Measurements from ENCODE around the gene ANKRD24.
A peak's percentile ranks its signal among the peaks of the same experiment; 100 is the strongest.
"Not testable (repeated sequence)": the region's sequence is repeated elsewhere in the genome, so short reads cannot be mapped to it uniquely, and the experiment has no call there.

ANKRD24 gene

DNA sequence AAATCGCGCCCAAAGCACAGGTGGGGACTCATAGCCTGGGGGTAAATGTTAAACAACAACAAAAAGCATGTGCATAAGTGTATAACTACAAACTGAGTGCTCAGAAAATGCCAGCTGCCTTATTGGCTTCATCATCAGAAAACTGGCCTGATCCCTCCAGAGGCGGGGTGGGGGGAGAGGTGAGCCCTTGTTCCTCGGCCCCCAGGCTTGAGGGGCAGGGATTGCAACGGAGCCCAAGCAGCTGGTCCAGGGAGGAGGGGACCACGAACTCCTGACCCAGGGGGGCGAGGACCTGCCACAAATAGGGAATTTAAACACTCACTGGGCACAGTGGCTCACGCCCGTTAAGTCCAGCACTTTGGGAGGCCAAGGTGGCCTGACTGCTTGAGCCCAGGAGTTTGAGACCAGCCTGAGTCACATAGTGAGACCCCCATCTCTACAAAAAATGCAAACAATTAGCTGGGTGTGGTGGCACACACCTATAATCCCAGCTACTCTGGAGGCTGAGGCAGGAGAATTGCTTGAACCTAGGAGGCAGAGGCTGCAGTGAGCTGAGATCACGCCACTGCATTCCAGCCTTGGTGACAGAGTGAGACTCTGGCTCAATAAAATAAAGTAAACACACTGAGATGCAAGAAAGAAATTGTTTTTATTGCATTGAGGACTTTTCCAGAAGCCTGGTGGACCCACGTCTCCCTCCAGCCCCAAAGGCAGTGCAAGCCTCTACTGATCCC is 8.8 kb upstream of the ANKRD24 start:
- no peak for DNase-seq (ENCODE audit: low read depth in 2 of 2)

DNA sequence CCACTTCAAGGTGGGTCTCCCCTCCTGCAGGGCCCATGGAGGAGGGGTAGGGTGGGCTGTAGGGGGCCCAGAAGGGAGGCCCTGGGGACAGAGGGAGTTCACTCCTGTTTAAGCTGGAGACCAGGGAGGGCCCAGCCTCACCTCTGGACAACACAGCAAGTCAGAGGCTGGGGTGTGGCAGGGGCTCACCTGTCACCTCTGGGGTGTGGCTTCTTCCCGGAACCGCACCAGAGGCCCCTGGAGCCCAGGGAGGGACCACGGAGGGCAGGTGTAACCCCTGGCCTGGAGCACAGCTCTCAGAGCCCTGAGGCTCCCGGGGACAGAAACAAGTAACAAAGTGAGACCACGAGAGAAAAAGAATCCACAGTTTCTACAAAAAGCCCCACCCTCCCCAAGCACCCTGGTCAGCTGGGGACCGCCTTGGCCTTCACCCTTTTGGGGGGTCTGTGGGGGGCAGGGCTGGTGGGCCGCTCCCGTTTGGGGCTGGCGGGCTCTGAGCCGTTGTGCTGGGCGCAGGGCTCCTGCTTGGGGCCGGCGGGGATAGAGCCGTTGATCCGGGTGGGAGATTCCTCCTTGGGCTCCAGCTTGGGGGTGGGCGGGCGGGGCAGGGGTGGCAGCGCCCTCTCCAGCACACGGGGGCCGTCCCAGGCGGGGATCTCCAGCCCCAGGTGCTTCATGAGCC is 8.1 kb upstream of the ANKRD24 start:
- no peak for DNase-seq (ENCODE audit: low read depth in 2 of 2)

DNA sequence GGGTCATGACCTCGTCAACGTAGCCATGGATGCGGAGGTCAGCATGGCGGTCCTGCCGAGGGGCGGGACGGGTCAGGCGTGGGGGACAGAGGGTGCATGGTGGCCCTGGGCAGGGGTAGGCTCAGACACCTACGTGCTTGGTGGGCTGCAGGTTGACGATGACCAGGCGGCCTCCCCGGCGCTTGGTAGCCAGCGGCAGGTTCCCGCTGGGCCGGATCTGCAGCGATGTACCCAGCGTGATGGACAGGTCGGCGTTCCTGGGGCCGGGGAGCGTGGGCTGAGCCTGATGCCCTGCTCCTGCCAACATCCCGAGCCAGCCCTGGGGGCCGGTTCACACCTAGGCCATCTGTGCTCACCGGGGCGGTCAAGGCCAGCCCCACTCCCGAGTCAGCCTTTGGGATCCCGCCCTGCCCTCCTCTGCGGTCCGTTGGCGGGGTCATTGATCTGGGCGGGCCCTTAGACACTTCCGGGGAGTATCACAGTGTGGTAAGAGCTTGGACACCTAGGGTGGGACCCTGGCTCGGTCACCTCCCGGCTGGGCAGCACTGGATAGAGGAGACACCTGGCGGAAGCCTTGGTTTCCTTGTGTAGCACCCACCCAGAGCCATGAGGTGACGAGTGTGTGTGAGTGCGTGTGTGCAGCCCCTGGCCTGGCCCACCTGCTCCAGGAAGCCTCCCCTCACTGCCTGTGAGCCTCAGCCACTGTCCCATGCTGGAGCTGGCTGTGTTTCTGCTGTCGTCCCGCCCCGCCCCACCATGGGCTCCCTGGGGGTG is 7.4 kb upstream of the ANKRD24 start:
- no peak for DNase-seq (ENCODE audit: low read depth in 2 of 2)

DNA sequence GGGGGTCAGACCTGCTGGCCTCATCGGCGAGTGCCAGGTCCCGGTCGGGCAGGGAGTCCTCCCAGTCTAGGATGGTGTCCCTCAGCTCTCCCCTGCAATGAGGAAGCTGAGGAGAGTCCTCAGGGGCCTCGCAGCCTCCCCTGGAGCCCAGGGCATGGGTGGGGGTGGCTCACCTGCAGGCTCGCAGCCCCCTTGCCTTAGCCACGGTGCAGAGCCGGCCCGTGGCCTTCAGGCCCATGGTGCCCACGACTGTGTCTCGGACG is 6.9 kb upstream of the ANKRD24 start:
- no peak for DNase-seq (ENCODE audit: low read depth in 2 of 2)

DNA sequence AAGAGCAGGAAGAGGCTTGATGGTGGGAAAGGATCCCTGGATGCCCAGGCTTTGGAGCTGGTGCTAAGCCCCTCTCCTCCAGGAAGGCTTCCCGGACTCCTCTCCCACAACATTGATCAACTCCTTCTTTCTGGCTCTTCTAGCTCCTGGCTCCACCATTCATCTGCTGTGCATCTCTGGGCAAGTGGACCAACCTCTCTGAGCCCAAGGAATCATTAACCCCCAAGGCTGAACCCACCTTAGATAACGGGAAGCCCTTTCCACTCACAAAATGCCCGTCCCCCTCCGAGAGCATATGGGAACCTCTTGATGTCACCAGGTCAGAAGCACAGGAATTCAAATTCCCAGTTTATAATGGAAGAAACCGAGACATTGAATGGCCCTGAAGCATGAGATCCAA is 5.3 kb upstream of the ANKRD24 start:
- DNase-seq (ENCODE audit: low read depth in 2 of 2), result no peak

DNA sequence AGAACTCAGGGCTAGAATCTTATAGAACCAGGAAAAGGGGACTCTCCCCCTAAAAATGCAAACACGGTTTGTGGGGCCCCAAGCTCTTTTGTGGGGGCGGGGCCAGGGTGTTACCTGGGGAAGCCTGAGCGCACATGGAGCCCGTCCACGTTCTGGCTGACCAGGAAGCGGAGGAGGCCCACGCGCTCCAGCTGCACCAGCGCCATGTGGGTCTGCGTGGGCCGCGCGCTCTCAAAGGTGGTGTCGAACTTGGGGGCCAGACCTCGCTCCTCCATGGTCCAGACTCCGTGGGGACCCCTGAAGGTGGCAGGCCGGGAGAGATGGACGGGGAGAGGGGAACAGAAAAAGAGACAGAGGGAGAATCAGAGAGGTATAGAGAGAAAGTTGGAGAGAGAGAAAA is 3.5 kb upstream of the ANKRD24 start:
- DNase-seq (ENCODE audit: low read depth in 2 of 2), result no peak

DNA sequence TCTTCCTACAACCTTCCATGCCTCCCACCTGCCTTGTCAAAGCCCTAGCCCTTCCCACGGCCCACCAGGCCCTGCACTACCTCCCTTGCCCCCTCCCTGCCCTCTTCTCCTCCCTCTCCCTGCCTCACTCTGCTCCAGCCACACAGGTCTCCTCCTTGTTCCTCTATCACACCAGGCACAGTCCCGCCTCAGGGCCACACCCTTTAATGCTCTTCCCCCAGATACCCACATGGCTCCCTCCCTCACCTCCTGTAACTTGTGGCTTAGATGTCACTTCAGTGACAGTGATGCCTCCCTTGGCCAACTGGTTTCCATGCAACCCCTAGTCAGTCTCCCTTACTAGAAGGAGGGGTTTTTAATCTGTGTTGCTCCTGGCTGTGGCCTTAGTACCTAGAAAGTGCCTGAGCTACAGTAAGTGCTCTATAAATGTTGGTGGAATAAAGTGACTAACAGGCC is 1.4 kb upstream of the ANKRD24 start:
- no peak for DNase-seq (ENCODE audit: low read depth in 2 of 2)

DNA sequence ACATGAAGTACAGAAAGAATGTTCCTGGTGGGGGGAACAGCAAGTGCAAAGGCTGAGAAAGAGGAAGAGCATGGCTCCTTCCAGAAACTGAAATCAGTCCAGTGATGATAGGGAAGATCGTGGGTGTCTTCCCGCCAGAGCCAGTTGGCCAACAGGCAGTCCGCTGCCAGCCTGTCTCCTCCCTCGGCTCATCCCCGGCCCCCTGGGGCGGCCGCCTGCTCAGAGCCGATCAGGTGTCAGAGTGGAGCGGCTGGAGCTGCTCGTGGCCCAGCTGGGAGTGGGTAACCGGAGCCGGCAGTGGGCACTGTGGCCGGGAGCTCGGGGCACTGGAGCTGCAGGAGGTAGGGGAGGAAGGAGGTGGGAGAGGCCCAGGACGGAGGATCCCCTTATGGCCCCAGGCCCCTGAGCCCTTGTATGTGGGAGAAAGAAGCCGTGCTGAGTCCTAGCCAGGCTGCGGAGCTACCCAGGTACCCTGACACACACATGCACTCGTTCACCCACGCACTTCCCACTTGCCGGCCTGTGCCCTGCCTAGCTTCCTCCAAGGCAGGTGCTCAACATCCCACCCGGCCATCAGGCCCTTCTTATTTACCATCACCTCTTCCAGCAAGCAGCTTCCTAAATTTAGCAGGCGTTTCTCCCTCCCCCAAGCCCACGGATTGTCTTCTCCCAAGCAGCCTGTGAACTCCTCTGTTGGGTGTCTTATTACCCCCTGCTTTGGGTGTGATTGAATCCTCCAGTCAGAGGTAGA is 1.7 kb downstream of the ANKRD24 start:
- no peak for DNase-seq (ENCODE audit: low read depth in 2 of 2)

DNA sequence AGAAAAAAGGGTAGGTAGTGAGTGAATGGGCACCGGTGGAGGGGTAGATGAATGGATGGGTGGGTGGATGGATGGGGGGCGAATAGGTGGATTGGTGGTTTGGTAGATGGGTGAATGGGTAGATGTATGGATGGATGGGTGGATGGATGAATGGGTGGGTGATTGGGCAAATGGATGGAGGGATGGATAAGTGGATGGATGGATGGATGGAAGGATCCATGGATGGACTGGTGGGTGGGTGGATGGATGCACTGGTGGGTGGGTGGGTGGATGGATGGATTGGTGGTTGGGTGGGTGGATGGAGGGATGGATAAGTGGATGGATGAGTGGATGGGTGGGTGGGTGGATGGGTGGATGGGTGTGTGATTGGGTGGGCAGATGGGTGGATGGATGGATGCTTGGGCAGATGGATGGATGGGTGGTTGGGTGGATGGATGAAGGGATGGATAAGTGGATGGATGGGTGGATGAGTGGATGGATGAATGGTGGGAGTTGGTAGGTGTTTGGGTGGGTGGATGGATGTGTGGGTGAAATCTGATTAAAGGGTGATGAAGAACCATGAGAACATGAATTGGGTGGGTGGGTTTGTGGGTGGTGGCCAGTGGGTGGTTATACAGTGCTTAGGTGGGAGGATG is 2.3 kb downstream of the ANKRD24 start:
- DNase-seq (ENCODE audit: low read depth in 2 of 2), result no peak

DNA sequence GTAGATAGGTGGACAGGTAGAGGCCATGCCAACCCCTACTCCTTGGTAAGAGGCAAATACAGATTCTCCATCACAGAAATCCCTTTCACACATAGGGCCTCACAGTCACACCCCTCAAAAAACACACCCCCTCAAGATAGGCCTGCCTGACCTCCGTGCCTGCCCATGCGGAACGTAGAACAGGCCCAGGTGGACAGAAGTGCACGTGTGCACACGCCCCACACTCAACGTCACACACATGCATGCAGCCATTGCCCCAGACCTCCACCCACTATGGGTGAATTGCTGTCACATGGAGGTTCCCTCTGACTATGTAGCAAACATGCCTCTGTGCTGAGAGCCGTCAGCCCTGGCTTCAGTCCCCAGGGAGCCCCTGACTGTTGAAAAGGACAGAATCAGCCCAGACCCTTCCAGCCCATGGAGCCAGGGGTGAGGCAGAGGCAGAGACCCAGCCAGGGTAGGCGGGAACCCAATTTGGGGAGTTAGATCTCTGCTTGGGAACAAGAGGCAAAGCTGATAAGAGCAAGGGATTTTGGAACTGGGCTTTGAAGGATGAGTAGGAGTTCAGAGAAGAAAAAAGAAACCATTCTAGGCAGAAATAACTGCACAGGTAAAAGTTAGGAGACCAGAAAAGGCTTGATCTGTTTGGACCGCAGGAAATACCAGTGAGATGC is 3.1 kb downstream of the ANKRD24 start:
- no peak for DNase-seq (ENCODE audit: low read depth in 2 of 2)

DNA sequence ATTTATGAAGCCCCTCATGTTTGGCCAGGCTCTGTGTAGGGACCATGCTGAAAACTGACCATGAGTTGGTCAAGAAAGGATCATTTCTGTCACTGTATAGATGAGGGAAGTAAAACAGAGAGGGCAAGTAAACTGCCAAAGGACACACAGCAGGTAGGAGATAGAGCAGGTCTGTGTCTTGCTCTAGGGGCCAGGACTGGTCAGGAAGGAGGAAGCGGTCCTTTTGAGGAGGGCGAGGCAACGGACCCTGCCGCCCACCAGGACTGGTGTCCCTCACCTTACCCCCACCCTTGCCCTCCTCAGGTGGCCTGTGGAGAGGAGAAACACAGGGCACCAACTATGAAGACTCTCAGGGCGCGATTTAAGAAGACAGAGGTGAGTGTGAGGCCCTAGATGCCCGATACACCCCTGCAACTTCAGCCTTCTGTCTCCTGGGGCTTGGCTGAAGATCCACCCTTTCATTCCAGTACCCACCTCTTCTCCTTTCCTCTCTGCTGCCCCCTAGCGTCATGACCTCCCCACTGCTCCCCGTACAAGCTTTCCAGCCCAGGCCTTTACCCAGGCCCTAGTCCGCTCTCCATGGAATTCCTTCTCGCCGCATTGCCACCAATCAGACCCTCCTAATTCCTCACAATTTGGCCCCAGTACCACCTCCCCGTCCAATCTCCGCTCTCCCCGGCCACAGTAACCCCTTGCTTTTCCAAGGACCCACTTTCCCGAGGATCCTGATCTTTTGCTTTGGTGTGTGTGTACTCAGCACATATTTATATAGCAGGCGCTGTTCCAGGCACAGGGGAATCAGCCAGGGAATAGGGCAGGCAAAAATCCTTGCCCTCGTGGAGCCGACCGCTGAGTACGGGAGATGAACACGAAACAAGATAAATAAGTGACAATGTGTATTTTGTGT is 3.9 kb downstream of the ANKRD24 start:
- DNase-seq (ENCODE audit: low read depth in 2 of 2), result peak; percentile 68 to 81

DNA sequence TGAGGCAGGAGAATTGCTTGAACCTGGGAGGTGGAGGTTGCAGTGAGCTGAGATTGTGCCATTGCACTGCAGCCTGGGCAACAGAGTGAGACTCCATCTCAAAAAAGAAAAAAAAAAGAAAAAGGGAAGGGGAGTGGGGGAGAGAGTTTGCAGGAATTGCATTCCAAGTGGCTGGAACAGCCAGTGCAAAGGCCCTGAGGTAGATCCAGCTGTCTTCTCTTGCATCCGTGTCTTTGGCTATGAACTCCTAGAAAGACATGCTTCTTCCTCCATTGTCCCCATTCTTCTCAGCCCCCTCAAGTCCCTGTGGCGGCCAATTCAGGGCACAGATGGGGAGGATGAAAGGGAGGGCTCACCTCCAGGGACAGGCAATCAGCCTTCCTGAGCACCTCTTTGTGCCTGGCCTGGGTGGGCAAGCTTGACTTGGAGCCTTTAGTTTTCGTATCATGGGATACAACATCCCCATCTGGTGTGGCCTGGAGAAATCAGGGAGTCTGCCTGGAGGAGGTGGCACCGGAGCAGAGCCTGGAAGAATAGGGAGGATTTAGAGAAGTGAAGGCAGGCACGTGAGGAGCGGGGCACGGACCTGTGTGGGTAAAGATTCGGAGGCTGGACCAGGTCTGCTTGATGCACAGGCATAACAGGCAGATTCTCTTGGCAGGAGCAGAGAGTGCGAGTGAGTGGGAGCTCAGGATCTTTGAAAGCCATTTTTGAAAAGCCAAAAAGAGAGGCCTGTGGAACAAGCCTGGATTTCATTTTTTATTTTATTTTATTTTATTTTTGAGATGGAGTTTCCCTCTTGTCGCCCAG is 5.0 kb downstream of the ANKRD24 start:
- no peak for DNase-seq (ENCODE audit: low read depth in 2 of 2)

DNA sequence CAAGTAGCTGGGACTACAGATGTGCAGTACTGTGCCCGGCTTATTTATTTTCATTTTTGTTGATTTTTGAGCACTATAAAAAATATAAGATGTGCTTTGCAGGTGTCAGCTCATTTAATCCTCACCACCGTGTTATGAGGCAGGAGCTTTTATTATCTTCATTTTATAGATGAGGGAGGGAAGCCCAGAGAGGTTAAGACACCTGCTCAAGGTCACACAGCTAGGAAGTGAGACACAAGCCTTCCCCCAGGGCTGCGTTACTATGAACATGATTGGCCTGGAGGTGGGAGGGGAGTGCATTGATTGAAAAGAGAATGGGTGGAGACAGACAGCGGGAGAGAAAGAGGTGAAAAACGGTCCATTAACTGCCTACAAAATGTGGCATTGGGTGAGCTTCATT is 7.2 kb downstream of the ANKRD24 start:
- DNase-seq (ENCODE audit: low read depth in 2 of 2), result no peak

DNA sequence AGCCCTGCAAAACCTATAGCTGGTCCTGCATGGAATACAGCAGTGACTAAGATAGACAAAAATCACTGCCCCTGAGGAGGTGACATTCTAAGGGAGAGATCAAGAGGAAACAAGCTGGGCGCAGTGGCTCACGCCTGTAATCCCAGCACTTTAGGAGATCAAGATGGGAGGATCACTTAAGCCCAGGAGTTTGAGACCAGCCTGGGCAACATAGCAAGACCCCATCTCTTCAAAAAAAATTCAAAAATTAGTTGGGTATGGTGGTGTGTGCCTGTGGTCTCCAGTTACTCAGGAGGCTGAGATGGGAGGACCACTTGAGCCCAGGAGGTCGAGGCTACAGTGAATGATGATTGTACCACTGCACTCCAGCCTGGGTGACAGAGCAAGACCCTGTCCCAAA is 10.0 kb downstream of the ANKRD24 start:
- not testable (repeated sequence) for DNase-seq (ENCODE audit: low read depth in 2 of 2)

DNA sequence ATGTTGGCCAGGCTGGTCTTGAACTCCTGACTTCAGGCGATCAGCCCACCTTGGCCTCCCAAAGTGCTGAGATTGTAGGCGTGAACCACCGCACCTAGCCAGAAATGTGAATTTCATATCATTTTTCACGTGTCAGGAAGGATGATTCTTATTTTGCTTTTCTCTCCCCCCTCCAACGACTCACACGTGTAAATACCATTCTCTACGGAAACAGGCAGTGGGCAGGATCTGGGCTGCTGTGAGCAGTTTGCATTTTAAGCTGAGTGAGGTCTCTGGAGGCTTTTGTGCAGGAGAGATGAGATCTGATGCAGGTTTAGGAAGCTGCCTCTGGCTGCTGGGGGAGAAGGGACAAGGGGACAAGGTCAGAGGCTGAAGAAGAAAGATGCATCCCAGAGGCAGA is 11.9 kb downstream of the ANKRD24 start:
- DNase-seq (ENCODE audit: low read depth in 2 of 2), result no peak

DNA sequence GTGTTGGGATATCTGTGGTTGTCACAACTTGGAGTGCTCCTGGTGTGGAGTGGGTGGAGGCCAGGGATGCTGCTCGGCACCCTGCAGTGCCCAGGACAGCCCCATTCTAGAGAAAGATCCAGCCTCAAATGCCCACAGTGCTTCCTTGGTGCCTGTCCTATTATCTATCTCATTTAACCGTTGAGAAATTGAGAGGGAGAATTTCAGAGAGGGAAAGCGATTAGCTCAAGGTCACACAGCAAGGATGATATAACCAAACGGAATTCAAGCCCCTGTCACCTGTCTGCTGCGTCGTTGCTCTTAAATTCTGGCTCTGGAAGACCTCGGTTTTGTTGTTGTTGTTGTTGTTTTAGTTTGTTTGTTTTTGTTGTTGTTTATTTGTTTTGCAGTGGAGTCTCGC is 13.5 kb downstream of the ANKRD24 start:
- DNase-seq (ENCODE audit: low read depth in 2 of 2), result no peak

DNA sequence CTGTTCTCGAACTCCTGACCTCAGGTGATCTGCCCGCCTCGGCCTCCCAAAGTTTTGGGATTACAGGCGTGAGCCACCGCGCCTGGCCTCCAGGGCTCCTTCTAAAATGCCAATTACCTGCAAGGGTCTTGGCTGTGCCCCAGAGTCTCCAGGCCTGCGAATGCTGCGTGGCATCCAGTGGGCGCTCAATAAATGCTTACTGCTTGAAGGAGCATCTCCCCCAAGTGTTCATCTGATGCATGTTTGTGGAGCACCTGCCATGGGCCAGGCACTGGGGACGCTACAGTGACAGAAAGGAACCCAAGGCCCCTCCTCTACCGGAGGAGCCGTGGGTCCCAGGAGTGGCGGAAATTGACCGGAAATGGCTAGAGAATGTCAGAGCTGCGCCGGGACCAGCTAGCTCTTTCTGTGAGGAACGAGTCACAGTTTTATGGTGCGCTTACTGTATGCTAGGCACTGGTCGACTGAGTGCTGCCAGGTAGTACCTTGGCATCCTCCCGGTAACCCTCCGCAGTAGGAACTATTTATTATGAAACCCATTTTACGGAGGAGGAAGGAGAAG is 14.2 kb downstream of the ANKRD24 start:
- DNase-seq (ENCODE audit: low read depth in 2 of 2), result no peak

DNA sequence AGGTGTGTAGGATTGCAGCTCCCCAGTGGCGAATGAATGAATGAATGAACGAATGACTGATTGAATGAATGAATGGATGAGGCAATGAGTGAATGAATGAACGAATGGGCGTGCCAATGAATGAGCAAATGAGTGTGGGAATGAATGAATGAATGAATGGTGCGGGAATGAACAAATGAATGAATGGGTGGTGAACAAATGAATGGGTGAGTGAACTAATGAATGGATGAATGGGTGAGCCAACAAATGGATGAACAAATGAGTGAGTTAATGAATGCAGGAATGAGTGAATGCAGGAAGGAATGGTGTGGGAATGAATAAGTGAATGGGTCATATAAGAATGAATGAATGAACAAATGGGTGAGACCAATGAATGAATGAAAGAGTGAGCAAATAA is 14.7 kb downstream of the ANKRD24 start:
- no peak for DNase-seq (ENCODE audit: low read depth in 2 of 2)
